ENCODE measurements around the gene CAPN14.

The CAPN14 gene

DNA sequence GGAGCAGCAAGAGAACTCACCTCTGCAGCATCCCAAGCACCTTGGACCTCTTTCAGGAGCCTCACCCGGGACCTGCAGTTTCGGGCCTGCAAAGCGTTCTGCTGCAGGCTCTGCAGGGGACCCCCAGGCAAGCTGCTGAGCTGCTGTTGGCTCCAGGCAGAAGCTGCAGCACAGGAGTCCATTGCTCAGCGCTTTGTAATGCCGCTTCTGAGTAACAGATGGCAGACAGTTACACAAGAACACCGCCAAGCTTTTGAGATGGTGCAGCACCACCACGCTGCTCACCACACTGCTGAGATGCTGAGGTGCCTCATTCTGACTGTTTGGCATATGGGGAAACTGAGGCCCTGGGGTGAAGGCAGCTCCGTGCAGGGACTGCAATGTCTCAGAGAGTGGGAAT lies 77.2 kb downstream of the CAPN14 start:
- no peak for DNase-seq (ENCODE audit: low read depth)

GRCh38 chr2:31139671-31140070 lies 77.6 kb downstream of the CAPN14 start:
- no peak for DNase-seq (ENCODE audit: low read depth)

GRCh38 chr2:31138037-31138962 lies 79.0 kb downstream of the CAPN14 start, which contains the start of gene GALNT14:
GALNT14 (minus strand) TSS chr2:31138440; CDS start chr2:31138086, 354 bp downstream.
- peak; percentile 43 for DNase-seq (ENCODE audit: low read depth)

DNA sequence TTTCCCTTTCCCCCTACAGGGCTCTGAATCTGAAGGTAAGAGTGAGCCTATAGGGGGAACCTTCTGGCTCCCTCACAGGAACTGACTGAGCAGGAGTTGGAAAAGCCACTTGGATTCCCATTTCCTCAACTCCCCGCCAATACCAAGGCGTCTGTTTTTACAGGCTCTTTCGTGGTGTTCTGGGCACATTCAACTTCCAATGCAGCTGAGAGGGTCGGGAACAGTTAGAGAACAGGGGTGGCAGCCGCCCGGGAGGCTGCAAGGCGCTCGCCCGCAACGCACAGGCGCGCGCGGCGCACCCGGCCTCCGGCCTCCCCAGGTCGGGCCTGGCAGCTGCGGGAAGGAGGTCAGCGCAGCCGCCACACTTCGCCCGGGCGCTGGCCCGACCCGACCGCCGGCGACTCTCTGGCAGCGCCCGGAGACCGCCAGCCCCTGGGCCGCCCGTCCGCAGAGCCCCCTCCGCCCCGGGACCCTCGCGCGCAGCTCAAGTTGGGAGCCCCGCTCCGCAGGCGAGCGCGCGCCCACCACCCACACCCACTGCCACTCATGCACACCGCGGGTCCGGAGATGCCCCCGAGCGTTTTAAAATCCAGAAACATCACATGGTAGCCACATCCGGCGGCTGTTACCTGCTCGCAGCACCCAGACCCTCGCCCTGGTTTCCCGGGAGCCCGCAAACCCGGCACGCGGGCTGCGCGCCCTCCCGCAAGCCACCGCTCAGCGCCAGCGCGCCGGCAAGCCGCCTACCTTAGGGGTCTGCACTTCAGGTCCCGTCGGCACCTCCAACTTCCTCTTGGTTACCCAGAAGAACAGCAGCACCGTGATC lies 79.9 kb downstream of the CAPN14 start:
- DNase-seq (ENCODE audit: low read depth) = peak; percentile 44

DNA sequence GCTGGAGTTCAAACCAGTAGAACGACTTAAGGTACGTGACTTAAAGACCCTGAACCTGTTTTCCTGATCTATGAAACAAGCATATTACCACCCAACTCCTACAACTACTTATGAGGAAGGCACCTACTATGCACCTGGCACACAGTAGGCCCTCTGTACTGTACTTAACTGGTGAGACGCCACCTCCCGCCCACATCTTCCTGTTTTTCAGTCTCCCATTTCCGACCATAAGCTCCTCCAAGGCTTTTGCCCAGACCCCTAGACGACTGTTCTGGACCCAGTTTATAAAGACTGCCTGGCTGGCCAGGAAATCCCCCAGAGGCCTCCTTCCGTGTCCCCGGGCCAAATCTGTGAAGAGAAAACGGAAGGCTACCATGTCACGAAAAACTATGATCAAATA lies 80.6 kb downstream of the CAPN14 start:
- no peak for DNase-seq (ENCODE audit: low read depth)

GRCh38 chr2:31136000-31136399 lies 81.3 kb downstream of the CAPN14 start:
- DNase-seq (ENCODE audit: low read depth) = no peak

- DNase-seq (ENCODE audit: low read depth) = no peak
These were observed 82.8 kb downstream of the CAPN14 start for GRCh38 chr2:31134480-31134879.

DNA sequence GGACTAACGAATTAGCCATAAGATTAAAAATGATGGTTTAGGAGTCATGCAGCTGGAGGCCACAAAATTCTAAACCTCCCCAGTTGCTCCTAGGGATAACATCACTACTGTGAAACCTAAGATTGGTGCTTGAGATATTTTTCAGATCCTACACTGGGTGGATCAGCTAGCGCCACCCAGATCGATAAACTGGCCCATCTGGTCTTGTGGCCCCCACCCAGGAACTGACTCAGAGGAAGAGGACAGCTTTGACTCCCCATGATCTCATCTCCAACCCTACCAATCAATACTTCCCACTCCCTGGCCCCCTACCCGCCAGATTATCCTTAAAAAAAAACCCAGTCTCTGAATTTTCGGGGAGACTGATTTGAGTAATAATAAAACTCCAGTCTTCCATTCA lies 84.5 kb downstream of the CAPN14 start:
- DNase-seq (ENCODE audit: low read depth) = no peak

DNA sequence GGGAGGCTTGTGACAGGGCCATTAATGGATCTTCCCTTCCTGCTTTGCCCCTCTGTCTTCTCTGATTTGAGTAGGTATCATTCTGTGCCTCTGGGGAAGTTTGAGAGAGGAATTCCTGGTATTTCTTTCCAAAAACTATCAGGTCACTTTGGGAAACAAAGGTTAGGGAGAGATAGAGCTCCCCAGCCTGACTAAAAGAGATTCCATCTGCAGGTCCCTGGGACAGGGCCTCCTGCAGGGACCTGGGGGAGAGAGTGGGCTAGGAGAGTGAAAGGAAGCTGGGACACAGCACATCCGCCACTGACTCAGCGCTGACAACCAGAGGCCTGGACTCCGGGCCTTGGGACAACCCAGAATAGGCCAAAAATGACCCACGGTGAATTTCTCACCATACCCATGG lies 85.4 kb downstream of the CAPN14 start:
- DNase-seq (ENCODE audit: low read depth) = no peak

- no peak for DNase-seq (ENCODE audit: low read depth)
These were observed 87.7 kb downstream of the CAPN14 start for GRCh38 chr2:31129375-31130171.

- DNase-seq (ENCODE audit: low read depth) = no peak
These were observed 89.4 kb downstream of the CAPN14 start for GRCh38 chr2:31127931-31128330.

DNA sequence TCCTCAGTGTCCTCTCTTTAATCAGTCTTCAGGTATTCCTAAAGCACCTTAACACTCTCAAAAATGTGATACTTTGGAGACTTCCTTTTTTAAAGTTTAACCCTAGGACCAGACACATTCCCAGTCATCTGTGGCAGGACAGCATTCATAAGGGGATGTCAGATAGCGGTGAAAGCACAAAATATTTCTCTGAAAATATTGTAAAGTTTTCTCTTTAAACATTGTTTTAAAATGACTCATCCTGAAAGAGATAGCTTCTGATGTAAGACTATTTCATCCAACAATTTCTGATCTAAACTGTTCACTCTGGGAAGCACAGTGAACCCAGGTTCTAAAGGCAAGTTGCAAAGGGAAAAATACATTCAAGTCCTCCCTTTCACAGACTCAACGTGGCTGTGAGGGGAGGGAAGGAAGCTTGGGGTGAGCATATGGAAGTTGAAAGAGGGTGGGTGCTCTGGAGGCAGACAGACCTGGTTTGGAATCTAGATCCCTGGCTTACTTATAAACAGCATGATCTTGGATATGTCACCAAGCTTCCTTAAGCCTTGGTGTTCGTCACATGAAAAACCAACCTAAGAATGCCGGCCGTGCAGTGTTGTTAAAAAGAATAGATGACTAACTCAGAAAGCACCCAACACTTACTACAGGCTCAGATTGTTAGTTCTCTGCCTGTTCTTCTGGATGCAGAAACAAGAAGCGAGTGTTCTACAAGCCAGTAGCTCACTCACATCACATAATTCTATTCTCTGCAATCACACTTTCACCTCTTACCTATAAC lies 91.2 kb downstream of the CAPN14 start:
- peak; percentile 34 for DNase-seq (ENCODE audit: low read depth)

DNA sequence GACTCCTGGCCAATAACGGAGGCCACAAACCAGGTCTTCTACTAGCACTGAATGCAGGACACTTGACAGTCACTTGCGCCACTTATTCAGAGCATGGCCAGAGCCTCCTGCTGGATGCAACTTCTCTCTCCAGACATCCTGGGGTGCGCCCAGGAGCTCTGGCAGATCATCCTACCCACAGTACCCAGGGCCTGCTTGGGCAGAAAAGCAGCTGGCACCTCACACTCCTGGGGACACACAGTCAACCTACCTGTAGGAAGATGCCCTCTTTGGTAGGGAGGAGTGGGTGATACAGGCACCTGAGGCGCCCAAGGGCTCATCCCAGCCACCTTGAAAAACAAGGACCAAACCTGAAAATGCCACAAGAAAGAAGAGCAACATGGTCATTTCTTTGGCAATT lies 92.4 kb downstream of the CAPN14 start:
- no peak for DNase-seq (ENCODE audit: low read depth)

Data from HS-5 (cell line).